ENCODE data around the gene HOPX.
"Not testable (repeated sequence)": the region's sequence is repeated elsewhere in the genome, so short reads cannot be mapped to it uniquely, and the experiment has no call there.

Gene HOPX

DNA sequence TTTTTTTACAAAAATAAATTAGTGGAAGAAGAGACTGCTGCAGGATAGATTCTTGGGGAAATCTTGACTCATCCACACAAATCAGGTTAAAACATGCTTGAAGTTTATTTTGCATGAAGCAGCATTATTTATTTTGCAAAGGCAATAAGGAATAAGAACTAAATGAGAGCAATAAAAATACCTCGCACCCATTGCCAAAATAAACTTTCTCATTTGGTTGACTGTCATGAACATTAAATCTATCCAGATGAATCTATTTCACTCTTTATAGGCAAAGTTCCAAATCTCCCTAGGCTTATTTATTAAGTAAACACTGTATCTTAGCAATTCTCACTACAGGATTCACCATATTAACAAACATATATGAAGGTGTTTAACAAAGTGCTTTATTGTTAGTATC lies 58.9 kb downstream of the HOPX start:
- no peak for DNase-seq

DNA sequence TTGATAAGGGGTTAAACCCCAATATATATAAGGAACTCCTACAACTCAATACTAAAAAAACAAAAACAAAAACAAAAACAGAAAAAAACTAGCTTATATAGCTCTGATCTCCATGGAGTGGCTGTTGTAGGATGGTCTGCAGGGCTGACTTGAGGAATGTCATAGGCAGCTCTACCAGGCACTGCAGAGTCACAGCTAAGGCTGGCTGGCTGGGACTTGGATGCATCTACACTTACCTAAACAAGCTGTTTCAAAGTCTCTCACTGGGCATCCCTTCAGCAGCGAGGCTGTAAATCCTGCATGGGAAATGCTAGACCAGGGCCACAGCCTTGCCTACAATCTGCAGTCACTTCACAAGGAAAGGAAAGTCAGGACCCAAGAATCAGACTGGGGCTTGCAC lies 61.3 kb downstream of the HOPX start:
- DNase-seq, result no peak

DNA sequence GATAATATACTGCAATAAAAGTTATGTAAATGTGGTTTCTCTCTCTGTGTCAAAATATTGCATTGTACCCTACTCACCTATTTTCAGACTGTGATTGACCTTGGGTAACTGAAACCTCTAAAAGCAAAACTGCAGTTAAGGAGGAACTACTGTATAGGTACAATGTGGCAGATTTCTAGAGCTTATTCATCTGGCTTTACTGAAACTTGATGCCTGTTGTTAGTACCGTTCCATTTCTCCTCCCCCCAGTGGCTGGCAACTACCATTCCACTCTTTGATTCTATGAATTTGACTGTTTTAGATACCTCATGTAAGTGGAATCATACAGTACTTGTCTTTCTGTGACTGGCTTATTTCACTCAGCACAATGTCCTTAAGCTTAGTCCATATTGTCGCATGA lies 61.9 kb downstream of the HOPX start:
- DNase-seq, result no peak

DNA sequence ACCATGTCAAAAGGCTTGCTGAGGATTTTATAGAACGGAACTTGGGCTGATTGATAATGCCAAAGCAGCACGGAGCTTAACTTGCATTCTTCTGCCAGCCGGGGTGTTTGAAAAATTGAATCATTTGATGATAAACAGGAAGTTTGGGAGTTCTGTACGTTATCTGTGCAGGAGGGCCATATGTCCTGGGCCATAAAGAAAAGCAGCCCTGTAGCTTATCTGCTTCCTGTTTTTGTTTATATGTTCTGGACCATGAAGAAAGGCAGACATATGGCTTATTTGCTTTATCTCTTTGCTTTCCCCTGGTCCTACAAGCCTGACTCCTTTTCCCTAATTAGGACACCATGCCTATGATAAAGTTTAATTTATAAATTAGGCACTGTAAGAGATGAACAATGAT lies 62.4 kb downstream of the HOPX start:
- DNase-seq, result no peak

DNA sequence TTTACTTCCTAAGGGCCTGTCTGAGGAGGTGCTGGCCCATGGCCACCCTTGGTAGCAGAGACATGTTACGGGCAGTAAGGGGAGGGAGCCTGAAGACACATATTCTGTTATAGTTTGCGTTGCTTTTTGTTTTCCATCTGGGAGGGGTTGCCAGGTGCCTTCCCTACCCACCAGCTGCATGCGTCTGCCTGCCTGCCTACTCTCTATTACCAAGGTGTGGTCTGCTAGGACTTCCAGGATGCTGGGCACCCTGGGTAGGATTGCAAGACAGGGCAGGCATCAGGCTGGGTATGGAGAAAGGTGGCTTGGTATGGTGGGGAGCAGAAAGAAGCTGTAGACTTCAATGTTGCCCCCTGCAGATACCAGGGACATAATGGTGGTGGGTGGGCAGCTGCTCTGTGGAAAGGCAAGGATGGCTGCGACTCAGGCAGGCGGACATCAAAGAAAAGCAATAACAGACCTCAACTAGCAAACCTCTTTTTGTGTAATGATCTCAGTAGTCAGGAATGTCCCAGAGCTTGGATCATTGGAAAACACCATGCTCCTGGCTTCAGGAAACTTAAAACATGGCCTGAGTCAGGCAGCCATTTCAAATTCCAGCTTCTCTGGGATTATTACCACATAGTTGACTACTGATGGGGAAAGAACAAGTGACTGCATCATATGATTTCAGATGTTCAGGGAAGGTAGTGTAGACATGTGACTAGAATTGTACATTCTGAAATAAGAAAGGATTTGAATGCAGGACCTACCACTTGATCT lies 67.8 kb downstream of the HOPX start:
- DNase-seq, result no peak

DNA sequence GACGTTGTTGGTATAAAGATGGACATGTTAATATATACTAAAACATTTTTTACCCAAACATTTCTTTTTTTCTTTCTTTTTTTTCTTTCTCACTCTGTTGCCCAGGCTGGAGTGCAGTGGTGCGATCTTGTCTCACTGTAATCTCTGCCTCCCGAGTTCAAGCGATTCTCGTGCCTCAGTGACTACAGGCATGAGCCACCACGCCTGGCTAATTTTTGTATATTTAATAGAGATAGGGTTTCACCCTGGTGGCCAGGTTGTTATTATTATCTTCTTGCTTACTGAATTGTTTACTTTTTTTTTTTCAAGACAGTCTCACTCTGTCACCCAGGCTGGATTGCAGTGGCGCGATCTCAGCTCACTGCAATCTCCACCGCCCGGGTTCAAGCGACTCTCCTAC lies 68.8 kb downstream of the HOPX start:
- no peak for DNase-seq

DNA sequence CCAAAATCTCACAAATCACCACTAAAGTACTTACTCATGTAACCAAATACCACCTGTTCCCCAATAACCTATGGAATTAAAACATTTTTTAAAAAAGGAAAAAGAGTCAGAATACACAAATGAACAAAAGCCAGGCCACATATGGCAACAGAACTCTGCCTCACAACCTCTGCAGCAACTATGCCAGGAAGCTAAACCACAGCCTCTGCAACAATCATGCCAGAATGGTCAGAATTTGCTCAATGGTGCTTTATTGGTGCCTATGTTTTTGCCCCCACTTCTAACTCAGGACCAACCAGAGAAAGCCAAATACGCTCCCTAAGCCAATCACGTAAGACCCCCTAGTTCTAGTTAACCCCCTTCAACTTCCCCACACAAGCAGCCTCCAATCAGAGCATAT lies 69.6 kb downstream of the HOPX start:
- DNase-seq, result no peak

DNA sequence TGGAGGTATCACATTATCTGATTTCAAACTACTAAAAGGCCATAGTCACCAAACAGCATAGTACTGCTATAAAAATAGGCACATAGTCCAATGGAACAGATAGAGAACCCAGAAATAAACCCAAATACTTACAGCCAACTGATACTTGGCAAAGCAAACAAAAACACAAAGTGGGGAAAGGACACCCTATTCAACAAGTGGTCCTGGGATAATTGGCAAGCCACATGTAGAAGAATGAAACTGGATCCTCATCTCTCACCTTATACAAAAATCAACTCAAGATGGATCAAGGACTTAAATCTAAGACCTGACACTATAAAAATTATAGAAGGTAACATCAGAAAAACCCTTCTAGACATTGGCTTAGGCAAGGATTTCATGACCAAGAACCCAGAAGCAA lies 70.9 kb downstream of the HOPX start:
- not testable (repeated sequence) for DNase-seq

DNA sequence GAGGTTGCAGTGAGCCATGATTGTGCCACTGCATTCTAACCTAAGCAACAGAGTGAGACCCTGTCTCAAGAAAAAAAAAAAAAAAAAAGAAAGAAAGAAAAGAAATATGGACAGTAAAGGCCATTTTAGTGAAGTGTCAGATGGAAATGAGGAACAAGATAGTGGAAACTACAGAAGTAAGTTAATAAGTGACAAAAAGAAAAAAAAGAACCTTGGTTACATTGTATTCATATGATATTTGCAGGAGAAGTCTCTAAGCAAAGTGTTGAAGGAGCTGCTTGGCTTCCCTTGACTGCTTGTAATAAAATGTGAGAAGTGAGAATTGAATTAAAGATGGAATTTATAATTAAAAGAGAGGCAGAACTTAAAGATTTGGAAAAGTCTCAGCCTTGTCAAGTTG lies 73.2 kb downstream of the HOPX start:
- no peak for DNase-seq

DNA sequence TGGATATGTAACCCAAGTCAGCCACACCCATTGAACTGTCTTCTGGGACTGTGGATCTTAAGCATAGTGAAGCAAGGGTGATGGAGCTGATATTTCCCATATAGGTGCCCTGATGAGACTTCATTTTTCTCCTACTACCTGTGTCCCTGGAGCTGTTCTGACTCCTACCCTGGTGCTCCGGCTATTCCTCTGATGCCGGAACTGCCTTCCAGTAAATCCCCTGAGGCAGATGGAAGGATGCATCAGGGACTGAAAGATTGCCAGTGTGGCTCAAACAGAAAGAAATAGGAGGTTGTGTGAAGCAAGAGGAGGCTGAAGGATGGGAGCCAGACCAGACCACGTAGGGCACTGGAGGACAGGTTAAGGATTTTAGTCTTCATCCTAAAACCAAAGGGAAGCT lies 74.7 kb downstream of the HOPX start:
- DNase-seq, result no peak

DNA sequence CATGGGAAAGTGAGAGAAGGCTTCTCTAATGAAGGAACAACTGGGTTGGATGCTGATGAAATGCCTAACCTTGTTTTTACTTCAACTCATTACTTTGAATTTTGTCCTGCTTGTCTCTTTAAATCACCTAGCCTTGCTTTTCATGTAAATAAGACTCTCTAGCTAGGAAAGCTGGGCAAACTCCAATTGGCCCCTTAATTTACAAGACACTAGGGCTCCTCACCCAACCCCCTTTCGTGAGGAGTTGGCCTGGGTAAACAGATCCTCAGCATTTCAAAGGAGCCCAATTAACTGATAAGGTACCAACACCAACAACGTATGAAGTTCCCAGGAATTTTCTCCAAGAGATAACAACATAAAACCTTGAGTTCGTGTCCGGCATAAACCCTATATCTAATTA lies 75.6 kb downstream of the HOPX start:
- DNase-seq, result not testable (repeated sequence)

DNA sequence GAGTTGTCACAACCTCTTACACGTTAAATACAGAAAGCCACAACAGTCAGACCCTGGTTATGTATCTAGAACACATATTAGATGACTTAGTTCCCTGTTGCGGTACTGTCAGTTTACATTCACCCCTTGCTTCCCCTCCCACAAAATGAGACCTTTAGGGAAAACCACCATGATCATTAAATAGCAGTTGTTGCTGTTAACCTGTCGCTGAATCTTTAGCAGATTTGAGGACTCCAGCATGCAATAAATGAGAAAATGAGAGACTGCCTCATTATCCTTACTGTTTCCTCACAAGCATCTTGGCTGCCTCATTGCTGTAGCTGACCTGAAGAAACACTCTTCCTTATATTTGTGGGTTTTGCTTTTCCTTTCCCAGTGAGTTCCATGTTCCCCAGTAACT lies 77.8 kb downstream of the HOPX start:
- no peak for DNase-seq

Data from NCI-H146 (cell line).